HG03139 (cell line): Measurements from ENCODE around the gene LRRC36.
"Not testable (repeated sequence)": the region's sequence is repeated elsewhere in the genome, so short reads cannot be mapped to it uniquely, and the experiment has no call there.

Source experiments
- ATAC-seq: cut with Tn5 transposase; IDR thresholded peaks from one replicate; pipeline ENCODE4 v1.9.1; 2021; ENCODE audit not compliant: unreplicated experiment

LRRC36 gene

GRCh38 chr16:67341250-67341649, 14.6 kb downstream of the LRRC36 start:
- ATAC-seq: no peak

- no peak for ATAC-seq
Measured at GRCh38 chr16:67342616-67343015, 16.0 kb downstream of the LRRC36 start.

- no peak for ATAC-seq
Measured at GRCh38 chr16:67345401-67345800, 18.8 kb downstream of the LRRC36 start.

GRCh38 chr16:67346341-67346740, 19.7 kb downstream of the LRRC36 start:
- ATAC-seq: no peak

GRCh38 chr16:67349172-67349571, 22.6 kb downstream of the LRRC36 start:
- no peak for ATAC-seq

GRCh38 chr16:67350324-67350723, 23.7 kb downstream of the LRRC36 start:
- ATAC-seq: no peak

GRCh38 chr16:67352463-67352862, 25.8 kb downstream of the LRRC36 start:
- ATAC-seq: not testable (repeated sequence)

- ATAC-seq: no peak
Measured at GRCh38 chr16:67356396-67356795, 29.8 kb downstream of the LRRC36 start.

GRCh38 chr16:67357561-67357960, 30.9 kb downstream of the LRRC36 start:
- ATAC-seq: no peak

GRCh38 chr16:67359540-67360269, 33.1 kb downstream of the LRRC36 start:
- ATAC-seq: not testable (repeated sequence)

- ATAC-seq: no peak
Measured at GRCh38 chr16:67361038-67361437, 34.4 kb downstream of the LRRC36 start.

GRCh38 chr16:67364600-67365235, 38.1 kb downstream of the LRRC36 start:
- no peak for ATAC-seq

GRCh38 chr16:67370661-67371060, 44.0 kb downstream of the LRRC36 start:
- ATAC-seq: no peak

- no peak for ATAC-seq
Measured at GRCh38 chr16:67372664-67373063, 46.0 kb downstream of the LRRC36 start.

GRCh38 chr16:67376012-67376411, 49.4 kb downstream of the LRRC36 start:
- not testable (repeated sequence) for ATAC-seq

- ATAC-seq: no peak
Measured at GRCh38 chr16:67378642-67379041, 52.0 kb downstream of the LRRC36 start.

- ATAC-seq: no peak
Measured at GRCh38 chr16:67383284-67383683, 56.7 kb downstream of the LRRC36 start.

- ATAC-seq: no peak
Measured at GRCh38 chr16:67384778-67385510, 58.3 kb downstream of the LRRC36 start.

- ATAC-seq: no peak
Measured at GRCh38 chr16:67386861-67387455, 60.3 kb downstream of the LRRC36 start.

GRCh38 chr16:67387479-67388079, 61.0 kb downstream of the LRRC36 start:
- no peak for ATAC-seq

GRCh38 chr16:67388191-67388590, 61.6 kb downstream of the LRRC36 start:
- no peak for ATAC-seq
